Stimulated activated effector memory CD8-positive, alpha-beta T cell treated with anti-CD3 and anti-CD28 coated beads, Interleukin-12 subunit alpha, Interleukin-12 subunit beta, amount 100 ng/mL, for 72 hours (primary cell): ENCODE results near the gene SBNO2.

Source experiments
- ATAC-seq: fragments of 150-1000 bp; cut with Tn5 transposase; 2 replicates; pipeline ENCODE4 v1.10.0; 2021
- DNase-seq, 2 donors: peaks; one replicate each; pipeline ENCODE4 v3.0.0; 2021 to 2022; ENCODE audit warnings: low spot score in 2 of 2
- H3K27ac Mint-ChIP-seq: one replicate; pipeline ENCODE4 v1.8.0; 2022; ENCODE audit warnings: mild to moderate bottlenecking, mixed read lengths
- H3K36me3 Mint-ChIP-seq: one replicate; pipeline ENCODE4 v1.8.0; 2022; ENCODE audit warnings: mild to moderate bottlenecking, mixed read lengths
- H3K4me1 Mint-ChIP-seq: one replicate; pipeline ENCODE4 v1.8.0; 2022; ENCODE audit warnings: mixed read lengths
- H3K4me3 Mint-ChIP-seq: one replicate; pipeline ENCODE4 v1.8.0; 2022; ENCODE audit warnings: mild to moderate bottlenecking, mixed read lengths
- H3K9me3 Mint-ChIP-seq: one replicate; pipeline ENCODE4 v1.8.0; 2022; ENCODE audit warnings: mixed read lengths

Gene SBNO2

GRCh38 chr19:1062387-1063029 is 111.6 kb downstream of the SBNO2 start:
- Mint-ChIP-seq H3K27ac (no peak overlapping the region), H3K4me3 (no peak overlapping the region), H3K36me3 (peaks cover 9% of the 10 kb centered on the region), H3K9me3 (no peaks in the 10 kb centered on the region), H3K4me1 (peaks cover 47% of the 10 kb centered on the region)
- DNase-seq (no peak), ATAC-seq (no peak)

DNA sequence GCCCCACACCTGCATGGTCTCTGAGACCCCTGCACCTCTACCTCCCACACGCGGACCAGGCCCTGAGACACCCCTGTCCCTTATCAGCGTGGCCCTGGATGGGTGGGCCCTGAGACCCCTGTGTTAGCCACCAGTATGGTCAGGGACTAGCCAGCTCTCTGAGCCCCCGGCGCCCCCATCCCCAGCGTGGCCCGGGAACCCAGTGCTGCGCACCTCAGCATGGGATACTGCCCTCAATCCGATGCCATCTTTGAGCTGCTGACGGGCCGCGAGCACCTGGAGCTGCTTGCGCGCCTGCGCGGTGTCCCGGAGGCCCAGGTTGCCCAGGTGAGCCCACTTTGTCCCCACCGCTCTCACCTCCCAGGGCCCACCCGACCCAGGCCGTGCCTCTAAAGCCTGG is 112.1 kb downstream of the SBNO2 start:
- peak overlapping the region; percentile 32 for H3K27ac Mint-ChIP-seq
- peaks cover 8% of the 10 kb centered on the region for H3K36me3 Mint-ChIP-seq
- no peak overlapping the region for H3K4me3 Mint-ChIP-seq
- ATAC-seq = no peak
- peaks cover 52% of the 10 kb centered on the region for H3K4me1 Mint-ChIP-seq
- no peak for DNase-seq
- no peaks in the 10 kb centered on the region for H3K9me3 Mint-ChIP-seq

GRCh38 chr19:1060689-1061088 is 113.4 kb downstream of the SBNO2 start:
- ATAC-seq (no peak), DNase-seq (no peak)
- Mint-ChIP-seq H3K4me3 (no peak overlapping the region), H3K27ac (peak overlapping the region; percentile 32), H3K9me3 (no peaks in the 10 kb centered on the region), H3K4me1 (peaks cover 54% of the 10 kb centered on the region), H3K36me3 (peaks cover 8% of the 10 kb centered on the region)

GRCh38 chr19:1058112-1058511 is 116.0 kb downstream of the SBNO2 start:
- H3K4me1 Mint-ChIP-seq = peaks cover 29% of the 10 kb centered on the region
- peaks cover 8% of the 10 kb centered on the region for H3K36me3 Mint-ChIP-seq
- DNase-seq = no peak
- ATAC-seq = no peak
- no peak overlapping the region for H3K4me3 Mint-ChIP-seq
- H3K9me3 Mint-ChIP-seq = no peaks in the 10 kb centered on the region
- peak overlapping the region; percentile 90 for H3K27ac Mint-ChIP-seq
